ENCODE results near the gene DEXI. TPM values are rescaled to one million over a fixed set of nuclear protein-coding genes. Genes with fewer than 3 reads are reported as not detected.

DEXI gene
- total RNA-seq, 2 donors from 2014 or later = 23.8 to 29.5 TPM

DNA sequence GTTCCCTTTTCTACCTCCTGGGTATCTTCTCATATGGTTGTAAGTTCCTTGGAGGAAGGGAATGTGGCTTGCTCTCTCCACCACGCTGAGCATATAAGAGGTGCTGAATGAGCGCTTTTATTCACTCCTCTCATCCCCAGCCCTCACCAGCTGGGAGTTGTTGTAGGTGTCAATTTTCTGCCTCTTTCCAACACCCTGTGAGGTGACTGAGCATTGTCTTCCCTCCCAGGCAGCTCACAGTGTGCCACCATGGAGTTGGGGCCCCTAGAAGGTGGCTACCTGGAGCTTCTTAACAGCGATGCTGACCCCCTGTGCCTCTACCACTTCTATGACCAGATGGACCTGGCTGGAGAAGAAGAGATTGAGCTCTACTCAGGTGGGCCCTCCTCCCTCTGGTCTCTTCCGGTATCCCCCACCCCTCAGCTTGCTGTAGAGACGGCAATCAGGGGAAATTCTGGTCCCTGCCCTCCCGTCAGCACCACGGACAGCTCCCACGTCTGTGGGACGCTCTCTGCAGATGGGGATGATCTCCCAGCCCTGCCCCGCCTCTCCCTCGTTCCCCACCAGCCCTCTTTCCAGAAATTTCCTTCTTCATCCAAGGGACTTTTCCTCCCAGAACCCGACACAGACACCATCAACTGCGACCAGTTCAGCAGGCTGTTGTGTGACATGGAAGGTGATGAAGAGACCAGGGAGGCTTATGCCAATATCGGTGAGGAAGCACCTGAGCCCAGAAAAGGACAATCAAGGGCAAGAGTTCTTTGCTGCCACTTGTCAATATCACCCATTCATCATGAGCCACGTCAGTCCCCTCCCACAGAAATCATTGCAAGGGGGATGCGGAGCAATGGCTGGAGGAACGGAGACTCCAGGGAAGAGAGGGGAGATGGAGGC, 47.0 kb downstream of the DEXI start:
- Histone ChIP-seq H3K4me1 (no peaks in the 10 kb centered on the region), H3K9me3 (no peaks in the 10 kb centered on the region), H3K9ac (ENCODE audit: low read depth in 2 of 2, low read length in 2 of 2) (no peak overlapping the region), H3K27me3 (no peaks in the 10 kb centered on the region), H3K4me3 (no peak overlapping the region), H3K36me3 (no peaks in the 10 kb centered on the region), H3K27ac (no peak overlapping the region)
- intact Hi-C loops (cut with DNase I) = loop anchor here (10.0 kb wide), 1 partner anchor 60 kb away; no protein-coding TSS in a partner anchor
- peak; percentile 47 for DNase-seq
- TF ChIP-seq, protein P1, sequence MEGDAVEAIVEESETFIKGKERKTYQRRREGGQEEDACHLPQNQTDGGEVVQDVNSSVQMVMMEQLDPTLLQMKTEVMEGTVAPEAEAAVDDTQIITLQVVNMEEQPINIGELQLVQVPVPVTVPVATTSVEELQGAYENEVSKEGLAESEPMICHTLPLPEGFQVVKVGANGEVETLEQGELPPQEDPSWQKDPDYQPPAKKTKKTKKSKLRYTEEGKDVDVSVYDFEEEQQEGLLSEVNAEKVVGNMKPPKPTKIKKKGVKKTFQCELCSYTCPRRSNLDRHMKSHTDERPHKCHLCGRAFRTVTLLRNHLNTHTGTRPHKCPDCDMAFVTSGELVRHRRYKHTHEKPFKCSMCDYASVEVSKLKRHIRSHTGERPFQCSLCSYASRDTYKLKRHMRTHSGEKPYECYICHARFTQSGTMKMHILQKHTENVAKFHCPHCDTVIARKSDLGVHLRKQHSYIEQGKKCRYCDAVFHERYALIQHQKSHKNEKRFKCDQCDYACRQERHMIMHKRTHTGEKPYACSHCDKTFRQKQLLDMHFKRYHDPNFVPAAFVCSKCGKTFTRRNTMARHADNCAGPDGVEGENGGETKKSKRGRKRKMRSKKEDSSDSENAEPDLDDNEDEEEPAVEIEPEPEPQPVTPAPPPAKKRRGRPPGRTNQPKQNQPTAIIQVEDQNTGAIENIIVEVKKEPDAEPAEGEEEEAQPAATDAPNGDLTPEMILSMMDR (IDR thresholded peaks at IDR 0.05) = no peak

DNA sequence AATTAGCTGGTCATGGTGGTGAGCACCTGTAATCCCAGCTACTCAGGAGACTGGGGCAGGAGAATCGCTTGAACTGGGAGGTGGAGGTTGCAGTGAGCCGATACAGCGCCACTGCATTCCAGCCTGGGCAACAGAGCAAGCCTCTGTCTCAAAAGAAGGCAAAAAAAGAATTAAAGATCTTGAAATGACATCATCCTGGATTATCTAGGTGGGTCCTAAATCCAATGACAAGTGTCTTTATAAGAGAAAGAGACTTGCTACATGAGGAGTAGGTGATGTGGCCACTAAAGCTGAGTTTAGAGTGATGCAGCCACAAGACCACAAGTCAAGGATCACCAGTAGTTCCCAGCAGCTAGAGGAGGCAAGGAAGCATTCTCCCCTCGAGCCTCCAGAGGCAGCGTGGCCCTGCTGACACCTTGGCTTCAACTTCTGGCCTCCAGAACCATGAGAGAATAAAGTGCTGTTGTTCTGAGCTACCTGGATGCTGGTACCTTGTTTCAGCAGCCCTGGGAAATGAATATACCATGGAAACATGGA, 49.4 kb downstream of the DEXI start:
- H3K27ac ChIP-seq = no peak overlapping the region
- no peak overlapping the region for H3K4me3 ChIP-seq
- no peak overlapping the region for H3K9ac ChIP-seq (ENCODE audit: low read depth in 2 of 2, low read length in 2 of 2)
- no peaks in the 10 kb centered on the region for H3K27me3 ChIP-seq
- H3K36me3 ChIP-seq = no peaks in the 10 kb centered on the region
- TF ChIP-seq, protein P1 (IDR thresholded peaks at IDR 0.05) = no peak
- no peaks in the 10 kb centered on the region for H3K9me3 ChIP-seq
- DNase-seq = no peak
- intact Hi-C loops (cut with DNase I) = loop anchor here (10.0 kb wide), 1 partner anchor 58 kb away; no protein-coding TSS in a partner anchor
- no peaks in the 10 kb centered on the region for H3K4me1 ChIP-seq

DNA sequence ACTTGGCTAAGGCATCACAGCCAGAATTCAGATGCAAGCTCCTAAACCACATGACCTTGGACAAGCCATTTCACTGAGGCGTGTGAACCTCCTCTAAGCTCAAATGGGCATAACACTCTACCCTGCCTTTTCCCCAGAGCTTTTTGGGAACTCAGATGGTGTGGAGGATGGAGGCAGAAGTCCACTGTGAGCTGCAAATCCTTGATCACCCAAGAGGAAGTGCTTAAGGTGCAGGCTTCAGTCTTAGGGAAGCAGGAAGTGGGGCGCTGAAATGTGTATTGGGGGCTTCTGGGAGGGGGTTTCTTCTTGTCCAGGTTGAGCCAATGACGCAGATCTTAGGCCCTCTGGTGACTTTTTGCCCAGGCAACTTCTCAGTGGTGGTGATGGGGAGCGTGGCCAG, 52.4 kb downstream of the DEXI start:
- no peaks in the 10 kb centered on the region for H3K27me3 ChIP-seq
- H3K27ac ChIP-seq = no peak overlapping the region
- intact Hi-C loops (cut with DNase I) = loop anchor here (10.0 kb wide), 1 partner anchor 55 kb away; no protein-coding TSS in a partner anchor
- no peak for DNase-seq
- H3K36me3 ChIP-seq = no peaks in the 10 kb centered on the region
- H3K4me1 ChIP-seq = no peaks in the 10 kb centered on the region
- H3K9me3 ChIP-seq = no peaks in the 10 kb centered on the region
- TF ChIP-seq, protein P1 (IDR thresholded peaks at IDR 0.05) = no peak
- no peak overlapping the region for H3K9ac ChIP-seq (ENCODE audit: low read depth in 2 of 2, low read length in 2 of 2)
- no peak overlapping the region for H3K4me3 ChIP-seq

DNA sequence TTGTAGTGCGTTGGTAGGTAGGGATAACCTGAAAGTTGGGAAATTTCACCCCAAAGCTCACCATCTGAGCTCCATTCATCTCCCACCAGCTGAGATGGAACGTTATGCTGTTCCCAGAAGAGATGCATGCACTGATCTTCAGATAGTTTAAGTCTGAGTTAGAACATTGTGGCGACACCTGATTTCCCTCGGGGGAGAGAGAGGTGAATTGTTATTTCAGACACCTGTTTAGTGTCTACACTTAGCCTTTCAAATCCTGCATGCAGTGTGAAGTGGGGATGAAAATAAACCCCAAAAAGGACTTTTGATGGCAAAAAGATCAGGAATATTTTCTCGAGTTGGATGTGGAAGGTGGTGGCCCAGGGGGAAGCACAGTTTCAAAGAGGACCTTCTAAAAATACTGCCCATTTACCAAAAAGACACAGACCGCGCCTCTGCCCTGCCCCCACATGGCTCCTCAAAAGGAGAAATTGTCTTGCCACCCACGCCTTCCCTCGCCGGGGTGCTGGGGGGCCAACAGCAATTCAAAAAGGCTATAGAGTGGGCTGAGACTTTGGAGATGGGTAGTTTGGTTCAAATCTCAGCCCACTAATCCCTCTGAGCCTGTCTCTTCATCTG, 53.8 kb downstream of the DEXI start:
- TF ChIP-seq, protein P1 (IDR thresholded peaks at IDR 0.05) = no peak
- Histone ChIP-seq H3K9me3 (no peaks in the 10 kb centered on the region), H3K36me3 (no peaks in the 10 kb centered on the region), H3K4me1 (no peaks in the 10 kb centered on the region), H3K27me3 (no peaks in the 10 kb centered on the region), H3K9ac (ENCODE audit: low read depth in 2 of 2, low read length in 2 of 2) (no peak overlapping the region), H3K27ac (no peak overlapping the region), H3K4me3 (no peak overlapping the region)
- no peak for DNase-seq
- intact Hi-C loops (cut with DNase I) = no loop called here

- Histone ChIP-seq H3K9ac (ENCODE audit: low read depth in 2 of 2, low read length in 2 of 2) (no peak overlapping the region), H3K9me3 (no peaks in the 10 kb centered on the region), H3K4me1 (no peaks in the 10 kb centered on the region), H3K4me3 (no peak overlapping the region), H3K27me3 (no peaks in the 10 kb centered on the region), H3K36me3 (no peaks in the 10 kb centered on the region), H3K27ac (no peak overlapping the region)
- intact Hi-C loops (cut with DNase I) = no loop called here
- no peak for DNase-seq
- TF ChIP-seq, protein P1 (IDR thresholded peaks at IDR 0.05) = no peak
Measured at GRCh38 chr16:10885246-10885645, 57.0 kb downstream of the DEXI start.

Data from colonic mucosa (tissue), 4 donors.